HepG2 (cell line): ENCODE data around the gene CD209. TPM values are rescaled to one million over a fixed set of nuclear protein-coding genes. Genes with fewer than 3 reads are reported as not detected.

Experiments
- ATAC-seq: fragments of 200-7000 bp; cut with Tn5 transposase; 3 replicates; pipeline ENCODE4 v1.9.1; 2020; ENCODE audit warnings: mild to moderate bottlenecking, moderate library complexity
- BruUV-seq: library from RNA; stranded (reverse); fragments of 400-500 nt; replicated peaks from 2 replicates; lab custom pipeline; 2021; lab: Mats Ljungman, UMichigan
- CTCF ChIA-PET: fragments of 300-600 bp; formaldehyde crosslinking; extraction: SDS; loops from one replicate; lab custom pipeline; 2021; ENCODE audit warnings: low total read pairs, inconsistent platforms, low intra/inter-chr PET ratio; lab: Yijun Ruan, JAX
- POLR2A ChIA-PET: fragments of 350-600 bp; sonication (Branson Sonifier 250); formaldehyde crosslinking; loops from one replicate; lab custom pipeline; 2020; ENCODE audit warnings: antibody characterized with exemption, inconsistent platforms; lab: Yijun Ruan, JAX
- DNase-seq: peaks from one replicate; pipeline ENCODE4 v3.0.0-alpha.2; 2015; ENCODE audit warnings: low spot score
- FAIRE-seq: peaks from 3 replicates; lab custom pipeline; 2011; peaks lifted over from hg19 to GRCh38; lab: Jason Lieb, UNC
- H2AFZ ChIP-seq: one replicate; pipeline ENCODE4 v1.6.1; 2011; ENCODE audit warnings: low read length, inconsistent platforms
- H3K27ac ChIP-seq: fragments of 300-600 bp; 3 replicates; pipeline ENCODE4 v1.8.0; 2011; ENCODE audit warnings: mixed run types, mild to moderate bottlenecking, mixed read lengths, low read length, inconsistent platforms; ENCODE audit not compliant: insufficient read depth; ENCODE audit errors: extremely low read length
- H3K27me3 ChIP-seq, 2 experiments: fragments of 200-600 bp in 1 of 2; 2 replicates in 1 of 2; 3 replicates in 1 of 2; pipeline versions ENCODE4 v1.6.0 to v1.8.0; 2011; ENCODE audit warnings: low read length in 2 of 2, mild to moderate bottlenecking in 2 of 2, moderate library complexity in 2 of 2, inconsistent platforms in 1 of 2; ENCODE audit not compliant: insufficient read depth in 2 of 2, control insufficient read depth in 1 of 2
- H3K36me3 ChIP-seq, 2 experiments: fragments of 200-600 bp in 1 of 2; replicated peaks in 1 of 2; 2 replicates in 1 of 2; 3 replicates in 1 of 2; pipeline versions ENCODE4 v1.5.1 to v1.8.0; 2011; ENCODE audit warnings: low read length in 2 of 2, inconsistent platforms in 1 of 2; ENCODE audit not compliant: insufficient read depth in 2 of 2, control insufficient read depth in 1 of 2
- H3K4me1 ChIP-seq: 2 replicates; pipeline ENCODE4 v1.5.1; 2012; ENCODE audit warnings: low read length, inconsistent platforms; ENCODE audit not compliant: insufficient read depth
- H3K4me2 ChIP-seq: 2 replicates; pipeline ENCODE4 v1.6.0; 2011; ENCODE audit warnings: low read depth, low read length, inconsistent platforms
- H3K4me3 ChIP-seq, 3 experiments: fragments of 200-600 bp in 1 of 3; sonication (generic), shearing (Covaris generic) in 1 of 3; replicated peaks in 1 of 3; 2 replicates each; pipeline ENCODE4 v1.5.1; 2011 to 2016; ENCODE audit warnings: low read length in 3 of 3, inconsistent platforms in 2 of 3, low read depth in 2 of 3, mild to moderate bottlenecking in 2 of 3, control low read depth in 1 of 3, mixed read lengths in 1 of 3; ENCODE audit not compliant: insufficient read depth in 1 of 3
- H3K79me2 ChIP-seq: one replicate; pipeline ENCODE4 v1.6.1; 2011; ENCODE audit warnings: low read length, inconsistent platforms; ENCODE audit not compliant: insufficient read depth
- H3K9ac ChIP-seq: 2 replicates; pipeline ENCODE4 v1.6.0; 2011; ENCODE audit warnings: mild to moderate bottlenecking, low read depth, low read length, inconsistent platforms; ENCODE audit not compliant: insufficient read depth
- H3K9me3 ChIP-seq: 2 replicates; pipeline ENCODE4 v1.5.1; 2012; ENCODE audit warnings: mild to moderate bottlenecking, low read length
- H4K20me1 ChIP-seq: 2 replicates; pipeline ENCODE4 v1.6.0; 2011; ENCODE audit warnings: inconsistent platforms, mild to moderate bottlenecking, low read length, moderate library complexity; ENCODE audit not compliant: insufficient read depth
- HNRNPH1 ChIP-seq: fragments of 200-400 bp; formaldehyde crosslinking; optimal IDR thresholded peaks from 2 replicates; pipeline ENCODE3; 2017; ENCODE audit warnings: mild to moderate bottlenecking, low read depth, low read length
- LCORL ChIP-seq, 2 experiments: fragments of 450-650 bp in 1 of 2; sonication (generic) in 1 of 2; formaldehyde crosslinking in 1 of 2; IDR thresholded peaks; 2 replicates each; pipeline versions ENCODE4 v1.5.0 to v1.6.1; 2017 to 2020; ENCODE audit warnings: antibody characterized with exemption in 1 of 2, missing genetic modification reagents in 1 of 2
- NR2F2 ChIP-seq: IDR thresholded peaks from 2 replicates; pipeline ENCODE4 v1.6.1; 2012; ENCODE audit warnings: low read depth, inconsistent platforms, borderline replicate concordance
- ZKSCAN1 ChIP-seq: fragments of 150-350 bp; IDR thresholded peaks from 2 replicates; pipeline ENCODE4 v1.6.1; 2014; ENCODE audit warnings: low read length
- ZMYM4 ChIP-seq: sonication (generic); formaldehyde crosslinking; IDR thresholded peaks from 2 replicates; pipeline ENCODE4 v1.8.1; 2023; ENCODE audit warnings: mild to moderate bottlenecking, missing genetic modification reagents
- ZNF629 ChIP-seq: sonication (generic); formaldehyde crosslinking; conservative IDR thresholded peaks from 2 replicates; pipeline ENCODE4 v1.5.0; 2020; ENCODE audit warnings: missing genetic modification reagents
- WGBS: methylation state at CpG from one replicate; pipeline ENCODE4 v1.1.6; 2017; ENCODE audit warnings: low lambda C conversion rate; 5-methylcytosine and 5-hydroxymethylcytosine counted together
- in situ Hi-C: cut with HindIII; loops from 2 replicates; pipeline ENCODE4 v1.10.0; 2017; ENCODE audit warnings: low pct_unique_long_range_greater_than_20kb; ENCODE audit not compliant: extremely low pct_ligation_motif_present
- intact Hi-C: fragments of 100-400 bp; cut with micrococcal nuclease; formaldehyde crosslinking; loops from one replicate; pipeline ENCODE4 v1.10.0; 2022; ENCODE audit not compliant: unreplicated experiment
- polyA plus RNA-seq, 8 experiments: library from polyadenylated mRNA; depleted of rRNA in 3 of 8; stranded (reverse) in 7 of 8; unstranded in 1 of 8; fragments of >200 nt; fragmentation: Illumina TruSeq in 4 of 8; extraction: Trizol in 4 of 8; gene quantifications; 2 replicates each; pipeline versions ENCODE4 v1.2.1 to v1.2.3, GENCODE V29; 2011 to 2016; ENCODE audit warnings: low read depth in 4 of 8, missing spikeins in 1 of 8, mixed read lengths in 1 of 8; ENCODE audit not compliant: insufficient read depth in 1 of 8
- total RNA-seq, 5 experiments: library from RNA; depleted of rRNA; stranded (reverse); fragments of >200 nt; fragmentation: Illumina TruSeq; extraction: Trizol; gene quantifications; 2 replicates each; pipeline ENCODE4 v1.2.3, GENCODE V29; 2016; ENCODE audit warnings: low read depth in 1 of 5

Gene CD209
- total and polyA plus RNA-seq, 2 of the 13 experiments (the other 11 are each of a cell fraction or from before 2014, with no cell fraction given) = not detected

DNA sequence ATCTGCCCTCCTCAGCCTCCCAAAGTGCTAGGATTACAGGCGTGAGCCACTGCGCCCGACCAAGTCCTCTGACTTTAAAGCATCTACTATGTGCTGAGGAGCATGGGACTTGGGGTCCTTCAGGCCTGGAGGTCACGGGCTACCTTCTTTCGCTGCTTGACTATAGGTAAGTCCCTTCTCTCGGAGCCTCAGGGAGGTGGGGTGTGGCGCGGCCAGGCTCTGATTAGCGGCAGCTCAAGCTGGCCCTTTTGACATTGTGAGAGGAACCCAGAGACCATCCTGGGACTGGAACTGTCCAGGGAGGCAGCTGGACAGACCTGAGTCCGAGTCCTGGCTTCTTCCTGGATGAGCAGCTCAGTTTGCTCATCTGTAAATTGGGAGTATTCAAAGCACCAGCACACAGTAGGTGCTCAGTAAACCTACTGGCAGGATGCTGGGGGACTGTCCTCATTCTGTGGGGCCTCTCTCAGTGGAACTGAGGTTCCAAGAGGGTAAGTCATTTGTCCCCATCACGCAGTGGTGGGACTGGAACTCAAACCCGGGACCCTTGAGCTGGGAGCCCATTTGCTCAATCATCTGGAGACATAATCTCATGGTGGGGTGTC lies 46.2 kb downstream of the CD209 start:
- Histone ChIP-seq H3K36me3 (no peaks in the 10 kb centered on the region), H3K27me3 (peaks cover 0 to 28% of the 10 kb centered on the region in 2 experiments; a peak in 2 of 5 replicates), H2AFZ (no peak overlapping the region), H3K4me1 (peaks cover 11% of the 10 kb centered on the region), H3K27ac (no peak overlapping the region), H3K9me3 (no peaks in the 10 kb centered on the region), H4K20me1 (no peaks in the 10 kb centered on the region), H3K4me3 (no peak overlapping the region)
- WGBS = 71% methylated on average over 9 of the region's 12 CpGs
- no TSS peak for BruUV-seq
- intact Hi-C loops = no loop called here
- no peak for ATAC-seq
- TF ChIP-seq NR2F2 (no peak), ZKSCAN1 (peak; percentile 82), ZMYM4 (CRISPR knock-in tag) (no peak), ZNF629 (peak; percentile 75)
- TF ChIP-seq, all 625 proteins: peak for 2
- Histone ChIP-seq H3K9ac (no peak overlapping the region), H3K4me2 (no peak overlapping the region; the same call in 1 of the 2 replicates), H3K79me2 (no peaks in the 10 kb centered on the region)
- ChIA-PET POLR2A (no interaction called here), CTCF (no interaction called here)
- DNase-seq (no peak), FAIRE-seq (no peak)
- in situ Hi-C loops = no loop called here

DNA sequence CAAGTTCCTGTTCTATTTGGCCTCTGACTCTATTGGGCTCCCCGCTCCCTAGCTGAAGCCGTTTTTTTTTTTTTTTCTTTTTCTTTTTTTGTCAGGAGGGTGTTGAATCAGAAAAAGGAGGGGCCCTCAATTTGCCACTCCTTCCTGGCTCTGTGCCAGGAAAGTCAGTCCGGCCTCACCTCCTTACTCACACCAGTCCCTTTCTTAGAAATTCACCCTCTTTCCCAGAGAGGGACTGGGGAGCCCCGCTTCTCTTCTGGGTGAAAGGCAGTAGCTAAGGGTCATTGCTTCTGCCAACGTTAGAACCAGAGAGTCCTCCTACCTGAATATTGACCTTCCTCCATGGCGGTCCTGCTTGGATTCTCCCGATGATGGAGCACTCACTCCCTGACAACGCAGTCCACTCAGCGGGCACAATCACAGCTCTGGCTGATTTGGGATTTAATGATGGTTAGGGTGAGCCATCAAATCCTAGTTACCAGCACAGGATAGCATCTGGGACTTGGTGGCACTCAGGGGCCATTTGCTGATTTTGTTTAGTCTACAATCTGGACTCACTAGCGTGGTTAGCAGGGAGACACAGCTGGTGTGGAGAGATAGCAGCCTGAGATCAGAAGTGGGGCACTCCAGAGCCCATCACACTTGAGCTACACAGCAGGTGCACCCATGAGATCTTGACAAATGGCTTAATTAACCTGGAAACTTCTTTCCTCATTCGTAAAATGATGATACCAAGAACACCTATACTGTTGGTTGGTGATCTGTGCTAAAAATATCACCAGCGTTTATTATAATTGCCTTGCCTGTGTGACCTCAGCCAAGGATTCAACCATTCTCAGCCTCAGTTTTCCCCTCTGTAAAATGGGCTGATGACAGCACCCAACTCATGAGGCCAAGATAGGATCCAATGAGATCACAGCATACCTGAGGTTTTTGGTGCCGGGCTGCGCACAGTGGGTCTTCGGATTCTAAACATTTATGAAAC lies 47.6 kb downstream of the CD209 start:
- in situ Hi-C loops = no loop called here
- Histone ChIP-seq H3K27ac (no peak overlapping the region), H3K4me3 (no peak overlapping the region), H3K4me1 (peaks cover 11% of the 10 kb centered on the region), H3K9me3 (no peaks in the 10 kb centered on the region), H3K79me2 (no peaks in the 10 kb centered on the region), H2AFZ (no peak overlapping the region), H3K9ac (no peak overlapping the region), H3K4me2 (no peak overlapping the region), H3K27me3 (peaks cover 0 to 28% of the 10 kb centered on the region in 2 experiments; a peak in 2 of 5 replicates), H3K36me3 (no peaks in the 10 kb centered on the region), H4K20me1 (no peaks in the 10 kb centered on the region)
- ATAC-seq (no peak), DNase-seq (no peak), FAIRE-seq (no peak)
- intact Hi-C loops = no loop called here
- ChIA-PET CTCF (no interaction called here), POLR2A (no interaction called here)
- 50% methylated on average over 14 of the region's 15 CpGs for WGBS
- no TSS peak for BruUV-seq
- TF ChIP-seq HNRNPH1 = no peak
- peak; percentile 78 for TF ChIP-seq ZNF629
- peak; percentile 69 for TF ChIP-seq ZKSCAN1
- peak; percentile 62 for TF ChIP-seq LCORL (IDR thresholded peaks at IDR 0.05)
- TF ChIP-seq LCORL (CRISPR knock-in tag; IDR thresholded peaks at IDR 0.05) = no peak
